Left ventricle myocardium inferior (tissue), 1 donor: Measurements from ENCODE around the gene AADACL3. TPM values are rescaled to one million over a fixed set of nuclear protein-coding genes. Genes with fewer than 3 reads are reported as not detected.
"Not testable (repeated sequence)": the region's sequence is repeated elsewhere in the genome, so short reads cannot be mapped to it uniquely, and the experiment has no call there.

Experiments
- DNase-seq: peaks from one replicate; pipeline ENCODE4 v3.0.0-alpha.2; 2020
- H3K27ac ChIP-seq: fragments of 200-600 bp; replicated peaks from 2 replicates; pipeline ENCODE4 v1.8.0; 2021
- H3K27me3 ChIP-seq: fragments of 200-600 bp; 2 replicates; pipeline ENCODE4 v1.8.0; 2021; ENCODE audit warnings: low read depth
- H3K36me3 ChIP-seq: fragments of 200-600 bp; 2 replicates; pipeline ENCODE4 v1.8.0; 2021
- H3K4me1 ChIP-seq: fragments of 200-600 bp; 2 replicates; pipeline ENCODE4 v1.8.0; 2021
- H3K4me3 ChIP-seq: fragments of 200-600 bp; 2 replicates; pipeline ENCODE4 v1.8.0; 2021; ENCODE audit warnings: mild to moderate bottlenecking, moderate library complexity
- H3K9me3 ChIP-seq: fragments of 200-600 bp; replicated peaks from 2 replicates; pipeline ENCODE4 v1.8.0; 2021
- CTCF ChIP-seq: fragments of 200-600 bp; IDR thresholded peaks from 2 replicates; pipeline ENCODE4 v1.8.0; 2021; ENCODE audit warnings: antibody characterized with exemption, mild to moderate bottlenecking, borderline replicate concordance
- intact Hi-C: fragments of 100-400 bp; cut with micrococcal nuclease; formaldehyde crosslinking; loops from one replicate; pipeline ENCODE4 v1.11.0; 2022
- long read RNA-seq: library from polyadenylated mRNA; unstranded; transcript quantifications from one replicate; pipeline ENCODE4 v2.0.0, GENCODE V29; 2021
- total RNA-seq: library from RNA; stranded (reverse); fragmentation: NEBNext Ultra II Directional; extraction: Animal tissue kit (Norgen Biotek cat#: 25700); gene quantifications from one replicate; pipeline ENCODE4 v1.2.1, GENCODE V29; 2021
- donor health status: DM: no; HTN: yes; CAD: no; lungs with severe emphysema.

AADACL3 gene
- total RNA-seq = not detected
- long read RNA-seq = 0 reads

GRCh38 chr1:12715896-12716437 is at the start of gene AADACL3:
AADACL3 (plus strand) TSS chr1:12716110; CDS start chr1:12716177, 67 bp downstream.
- H3K27ac ChIP-seq = no peak within 1 kb of the TSS
- no peaks in the 10 kb centered on the region for H3K36me3 ChIP-seq
- TF ChIP-seq CTCF = no peak
- H3K4me1 ChIP-seq = no peaks in the 10 kb centered on the region
- H3K27me3 ChIP-seq = peaks cover 19% of the 10 kb centered on the region
- intact Hi-C loops = no loop called here
- no peaks in the 10 kb centered on the region for H3K9me3 ChIP-seq
- no peak for DNase-seq
- H3K4me3 ChIP-seq = no peak within 1 kb of the TSS

GRCh38 chr1:12666141-12666735 is 49.7 kb upstream of the AADACL3 start:
- intact Hi-C loops = no loop called here
- H3K27ac ChIP-seq = no peak overlapping the region
- H3K4me1 ChIP-seq = peaks cover 5% of the 10 kb centered on the region
- no peaks in the 10 kb centered on the region for H3K36me3 ChIP-seq
- H3K9me3 ChIP-seq = peaks cover 23% of the 10 kb centered on the region
- DNase-seq = no peak
- H3K4me3 ChIP-seq = no peak overlapping the region
- no peaks in the 10 kb centered on the region for H3K27me3 ChIP-seq
- no peak for TF ChIP-seq CTCF

- TF ChIP-seq CTCF = no peak
- Histone ChIP-seq H3K4me1 (peaks cover 5% of the 10 kb centered on the region), H3K27me3 (no peaks in the 10 kb centered on the region), H3K36me3 (no peaks in the 10 kb centered on the region), H3K27ac (no peak overlapping the region), H3K4me3 (no peak overlapping the region), H3K9me3 (peaks cover 10% of the 10 kb centered on the region)
- intact Hi-C loops = no loop called here
- DNase-seq = no peak
Measured at GRCh38 chr1:12669529-12670068, 46.3 kb upstream of the AADACL3 start.

- Histone ChIP-seq H3K4me1 (peaks cover 14% of the 10 kb centered on the region), H3K4me3 (no peak overlapping the region), H3K27ac (no peak overlapping the region), H3K36me3 (no peaks in the 10 kb centered on the region), H3K9me3 (no peaks in the 10 kb centered on the region), H3K27me3 (peaks cover 4% of the 10 kb centered on the region)
- no peak for DNase-seq
- TF ChIP-seq CTCF = no peak
- intact Hi-C loops = no loop called here
Measured at GRCh38 chr1:12674358-12674757, 41.6 kb upstream of the AADACL3 start.

- H3K27me3 ChIP-seq, intact Hi-C loops, DNase-seq, H3K36me3 ChIP-seq, H3K9me3 ChIP-seq, H3K4me3 ChIP-seq, H3K27ac ChIP-seq: not testable (repeated sequence)
- H3K4me1 ChIP-seq = peaks cover 10% of the 10 kb centered on the region
Measured at GRCh38 chr1:12676122-12676521, 39.8 kb upstream of the AADACL3 start.

GRCh38 chr1:12677565-12677964 is 38.3 kb upstream of the AADACL3 start:
- Histone ChIP-seq H3K4me3 (no peak overlapping the region), H3K27ac (peak overlapping the region; percentile 42), H3K27me3 (peaks cover 4% of the 10 kb centered on the region), H3K36me3 (no peaks in the 10 kb centered on the region), H3K4me1 (peaks cover 10% of the 10 kb centered on the region), H3K9me3 (peaks cover 8% of the 10 kb centered on the region)
- peak; percentile 26 for DNase-seq
- intact Hi-C loops = no loop called here
- no peak for TF ChIP-seq CTCF
